Transverse colon (tissue), 3 donors: Measurements from ENCODE around the gene RIMS1.

Experiments
- CTCF ChIP-seq, 5 experiments: fragments of 200-600 bp in 3 of 5; fragments of 450-650 bp in 2 of 5; sonication (generic) in 3 of 5; IDR thresholded peaks; 1 replicate in 2 of 5; 2 replicates in 3 of 5; pipeline ENCODE4 v1.5.1; 2016 to 2017; ENCODE audit warnings: antibody characterized with exemption in 5 of 5, inconsistent platforms in 3 of 5, mild to moderate bottlenecking in 2 of 5, moderate library complexity in 1 of 5
- POLR2A ChIP-seq: fragments of 450-650 bp; IDR thresholded peaks from one replicate; pipeline ENCODE4 v1.6.1; 2016; ENCODE audit warnings: antibody characterized with exemption, mild to moderate bottlenecking, moderate library complexity

GRCh38 chr6:72322771-72323170 lies 436.4 kb downstream of the RIMS1 start:
- TF ChIP-seq CTCF (IDR thresholded peaks at IDR 0.05), result no peak
- no peak for TF ChIP-seq POLR2A
